Immature natural killer cell (primary cell): ENCODE data around the gene SEMA5A. TPM values are rescaled to one million over a fixed set of nuclear protein-coding genes. Genes with fewer than 3 reads are reported as not detected.

Experiments
- DNase-seq, 3 donors: peaks; one replicate each; pipeline ENCODE4 v3.0.0; 2022; ENCODE audit warnings: mixed read lengths in 1 of 3
- H3K27ac Mint-ChIP-seq, 6 donors: one replicate each; pipeline ENCODE4 v1.8.0; 2020; ENCODE audit warnings: mixed read lengths in 6 of 6, mild to moderate bottlenecking in 5 of 6, inconsistent platforms in 4 of 6, moderate library complexity in 3 of 6
- H3K27me3 Mint-ChIP-seq, 3 donors: one replicate each; pipeline ENCODE4 v1.8.0; 2020 to 2021; ENCODE audit warnings: low read depth in 3 of 3, mild to moderate bottlenecking in 3 of 3, mixed read lengths in 3 of 3, moderate library complexity in 3 of 3, inconsistent platforms in 1 of 3
- H3K36me3 Mint-ChIP-seq, 3 donors: one replicate each; pipeline ENCODE4 v1.8.0; 2020; ENCODE audit warnings: mixed read lengths in 3 of 3, inconsistent platforms in 2 of 3, mild to moderate bottlenecking in 2 of 3
- H3K4me1 Mint-ChIP-seq, 2 donors: one replicate each; pipeline ENCODE4 v1.8.0; 2020; ENCODE audit warnings: inconsistent platforms in 2 of 2, mild to moderate bottlenecking in 2 of 2, mixed read lengths in 2 of 2, moderate library complexity in 1 of 2
- H3K4me3 Mint-ChIP-seq, 5 donors: one replicate each; pipeline ENCODE4 v1.8.0; 2020; ENCODE audit warnings: mild to moderate bottlenecking in 5 of 5, mixed read lengths in 5 of 5, inconsistent platforms in 3 of 5, moderate library complexity in 3 of 5
- H3K9me3 Mint-ChIP-seq, 6 donors: one replicate each; pipeline ENCODE4 v1.8.0; 2020; ENCODE audit warnings: mild to moderate bottlenecking in 6 of 6, mixed read lengths in 6 of 6, inconsistent platforms in 4 of 6, moderate library complexity in 3 of 6
- polyA plus RNA-seq, 3 donors: library from polyadenylated mRNA; unstranded; fragments of 300-500 nt; fragmentation: Illumina TruSeq; gene quantifications; one replicate each; pipeline ENCODE4 v1.2.3, GENCODE V29; 2021

SEMA5A gene
- polyA plus RNA-seq, 3 donors from 2014 or later, result 0.02 TPM; not detected in 2

GRCh38 chr5:9559965-9560364 lies 14.1 kb upstream of the SEMA5A start:
- DNase-seq, result no peak
- no peak overlapping the region for H3K27ac Mint-ChIP-seq
- no peaks in the 10 kb centered on the region for H3K4me1 Mint-ChIP-seq
- H3K36me3 Mint-ChIP-seq, result no peaks in the 10 kb centered on the region
- no peak overlapping the region for H3K4me3 Mint-ChIP-seq
- no peaks in the 10 kb centered on the region for H3K27me3 Mint-ChIP-seq
- peaks cover 0 to 12% (median 5%) of the 10 kb centered on the region in 6 donors for H3K9me3 Mint-ChIP-seq

- H3K36me3 Mint-ChIP-seq, result no peaks in the 10 kb centered on the region
- peaks cover 0 to 12% (median 2%) of the 10 kb centered on the region in 6 donors for H3K9me3 Mint-ChIP-seq
- no peaks in the 10 kb centered on the region for H3K4me1 Mint-ChIP-seq
- H3K27me3 Mint-ChIP-seq, result no peaks in the 10 kb centered on the region
- H3K27ac Mint-ChIP-seq, result no peak overlapping the region
- no peak for DNase-seq
- H3K4me3 Mint-ChIP-seq, result no peak overlapping the region
Measured at GRCh38 chr5:9558319-9558965, 12.6 kb upstream of the SEMA5A start.

GRCh38 chr5:9557696-9558095 lies 11.8 kb upstream of the SEMA5A start:
- peaks cover 0 to 12% (median 3%) of the 10 kb centered on the region in 6 donors for H3K9me3 Mint-ChIP-seq
- no peaks in the 10 kb centered on the region for H3K27me3 Mint-ChIP-seq
- no peaks in the 10 kb centered on the region for H3K36me3 Mint-ChIP-seq
- H3K4me1 Mint-ChIP-seq, result no peaks in the 10 kb centered on the region
- H3K4me3 Mint-ChIP-seq, result no peak overlapping the region
- no peak for DNase-seq
- no peak overlapping the region for H3K27ac Mint-ChIP-seq

GRCh38 chr5:9555961-9556360 lies 10.1 kb upstream of the SEMA5A start:
- Mint-ChIP-seq H3K9me3 (peaks cover 0 to 8% (median 4%) of the 10 kb centered on the region in 6 donors), H3K4me1 (no peaks in the 10 kb centered on the region), H3K36me3 (no peaks in the 10 kb centered on the region), H3K4me3 (no peak overlapping the region), H3K27me3 (peaks cover 0 to 2% (median 0%) of the 10 kb centered on the region in 3 donors), H3K27ac (no peak overlapping the region)
- DNase-seq, result no peak

- H3K27ac Mint-ChIP-seq, result no peak overlapping the region
Measured at GRCh38 chr5:9554122-9554521, 8.2 kb upstream of the SEMA5A start.

GRCh38 chr5:9553561-9553960 lies 7.7 kb upstream of the SEMA5A start:
- Mint-ChIP-seq H3K27ac (no peak overlapping the region), H3K36me3 (no peaks in the 10 kb centered on the region), H3K4me3 (no peak overlapping the region), H3K4me1 (no peaks in the 10 kb centered on the region), H3K9me3 (peaks cover 0 to 8% (median 5%) of the 10 kb centered on the region in 6 donors), H3K27me3 (peaks cover 0 to 5% (median 0%) of the 10 kb centered on the region in 3 donors)
- DNase-seq, result no peak

More at GRCh38 chr5:9554122-9554521, 8.2 kb upstream of the SEMA5A start:
- peaks cover 0 to 8% (median 5%) of the 10 kb centered on the region in 6 donors for H3K9me3 Mint-ChIP-seq
- no peak for DNase-seq
- H3K4me1 Mint-ChIP-seq, result no peaks in the 10 kb centered on the region
- no peaks in the 10 kb centered on the region for H3K36me3 Mint-ChIP-seq
- no peak overlapping the region for H3K4me3 Mint-ChIP-seq
- H3K27me3 Mint-ChIP-seq, result peaks cover 0 to 5% (median 0%) of the 10 kb centered on the region in 3 donors

GRCh38 chr5:9551567-9552537 lies 6.0 kb upstream of the SEMA5A start:
- H3K27me3 Mint-ChIP-seq, result peaks cover 0 to 5% (median 4%) of the 10 kb centered on the region in 3 donors
- H3K36me3 Mint-ChIP-seq, result no peaks in the 10 kb centered on the region
- no peak overlapping the region for H3K4me3 Mint-ChIP-seq
- H3K4me1 Mint-ChIP-seq, result no peaks in the 10 kb centered on the region
- H3K27ac Mint-ChIP-seq, result no peak overlapping the region
- DNase-seq, result no peak
- H3K9me3 Mint-ChIP-seq, result peaks cover 0 to 8% (median 5%) of the 10 kb centered on the region in 6 donors

- no peak overlapping the region for H3K4me3 Mint-ChIP-seq
- no peaks in the 10 kb centered on the region for H3K36me3 Mint-ChIP-seq
- peaks cover 4 to 5% of the 10 kb centered on the region in 2 donors for H3K4me1 Mint-ChIP-seq
- no peak for DNase-seq
- H3K27ac Mint-ChIP-seq, result no peak overlapping the region
- peaks cover 0 to 9% (median 8%) of the 10 kb centered on the region in 3 donors for H3K27me3 Mint-ChIP-seq
- peaks cover 0 to 10% (median 7%) of the 10 kb centered on the region in 6 donors for H3K9me3 Mint-ChIP-seq
Measured at GRCh38 chr5:9549941-9550340, 4.1 kb upstream of the SEMA5A start.

GRCh38 chr5:9547122-9547947 lies 1.5 kb upstream of the SEMA5A start:
- Mint-ChIP-seq H3K36me3 (no peaks in the 10 kb centered on the region), H3K27me3 (peaks cover 0 to 13% (median 12%) of the 10 kb centered on the region in 3 donors), H3K9me3 (peaks cover 0 to 25% (median 6%) of the 10 kb centered on the region in 6 donors), H3K27ac (no peak overlapping the region), H3K4me3 (peak overlapping the region in 2 of 5 donors; percentile 6 to 53), H3K4me1 (peaks cover 9 to 13% of the 10 kb centered on the region in 2 donors)
- no peak for DNase-seq

GRCh38 chr5:9545136-9545991 lies 511 bp downstream of the SEMA5A start:
- no peak overlapping the region for H3K27ac Mint-ChIP-seq
- DNase-seq, result no peak
- no peaks in the 10 kb centered on the region for H3K36me3 Mint-ChIP-seq

GRCh38 chr5:9544502-9545135 lies 1.3 kb downstream of the SEMA5A start:
- no peak for DNase-seq
- peaks cover 2 to 13% (median 7%) of the 10 kb centered on the region in 3 donors for H3K27me3 Mint-ChIP-seq
- peaks cover 9 to 13% of the 10 kb centered on the region in 2 donors for H3K4me1 Mint-ChIP-seq
- H3K27ac Mint-ChIP-seq, result no peak overlapping the region
- H3K4me3 Mint-ChIP-seq, result peak overlapping the region; percentile 6 to 82 (median 61)
- peaks cover 0 to 25% (median 1%) of the 10 kb centered on the region in 6 donors for H3K9me3 Mint-ChIP-seq
- H3K36me3 Mint-ChIP-seq, result no peaks in the 10 kb centered on the region

More at GRCh38 chr5:9545136-9545991, 511 bp downstream of the SEMA5A start:
- Mint-ChIP-seq H3K27me3 (peaks cover 2 to 13% (median 7%) of the 10 kb centered on the region in 3 donors), H3K4me1 (peaks cover 9 to 13% of the 10 kb centered on the region in 2 donors), H3K9me3 (peaks cover 0 to 25% (median 2%) of the 10 kb centered on the region in 6 donors), H3K4me3 (peak overlapping the region in 2 of 5 donors; percentile 52 to 82)

- DNase-seq, result no peak
- H3K4me3 Mint-ChIP-seq, result peak overlapping the region; percentile 6 to 82 (median 61)
- H3K9me3 Mint-ChIP-seq, result peaks cover 0 to 25% (median 1%) of the 10 kb centered on the region in 6 donors
- peaks cover 9 to 13% of the 10 kb centered on the region in 2 donors for H3K4me1 Mint-ChIP-seq
- H3K27ac Mint-ChIP-seq, result no peak overlapping the region
- peaks cover 2 to 13% (median 7%) of the 10 kb centered on the region in 3 donors for H3K27me3 Mint-ChIP-seq
- no peaks in the 10 kb centered on the region for H3K36me3 Mint-ChIP-seq
Measured at GRCh38 chr5:9544056-9544455, 1.8 kb downstream of the SEMA5A start.
